Measurements from ENCODE around the gene GZMA.

GZMA gene

DNA sequence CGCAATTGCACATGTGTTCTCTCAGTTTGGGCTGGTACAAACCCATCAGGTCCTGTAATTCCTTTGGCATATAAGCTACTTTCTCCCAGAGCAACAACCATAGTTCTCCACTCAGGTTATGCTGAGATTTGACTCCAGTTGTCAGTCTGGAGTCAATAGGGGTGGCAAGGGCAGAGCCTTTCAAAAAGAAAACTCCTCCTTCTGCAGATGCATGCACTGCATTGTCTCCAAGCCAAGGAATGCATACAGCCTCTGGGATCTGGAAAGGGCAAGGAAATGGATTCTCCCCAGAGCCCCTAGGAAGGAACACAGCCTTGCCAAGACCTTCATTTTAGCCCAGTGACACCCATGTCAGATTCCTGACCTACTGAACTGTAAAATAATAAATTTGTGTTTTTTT is 31.0 kb upstream of the GZMA start:
- no peak overlapping the region for H2AK5ac ChIP-seq (ENCODE audit: low read length, severe bottlenecking)
- no peaks in the 10 kb centered on the region for H3K79me1 ChIP-seq (replicated peaks; ENCODE audit: low read length, poor library complexity, severe bottlenecking)
- H3K27me3 ChIP-seq (ENCODE audit: control insufficient read depth in 1 of 2, insufficient read depth in 1 of 2, low read length in 2 of 2): peaks cover 0 to 8% of the 10 kb centered on the region in 2 experiments
- no peak overlapping the region for H3K18ac ChIP-seq (ENCODE audit: low read depth in 1 of 2, low read length in 2 of 2)
- H3K4ac ChIP-seq (ENCODE audit: low read depth in 1 of 2, low read length in 2 of 2): no peak overlapping the region
- H2BK15ac ChIP-seq (ENCODE audit: low read depth, poor library complexity, severe bottlenecking): no peak overlapping the region
- no peak overlapping the region for H2BK120ac ChIP-seq (ENCODE audit: low read depth, low read length)
- H2AFZ ChIP-seq (ENCODE audit: low read depth, low read length): no peak overlapping the region
- H3K4me2 ChIP-seq (ENCODE audit: low read length, poor library complexity, severe bottlenecking): no peak overlapping the region
- no peak overlapping the region for H4K8ac ChIP-seq (ENCODE audit: low read length)
- no peak overlapping the region for H3K9ac ChIP-seq (ENCODE audit: low read length)
- no peak overlapping the region for H2BK12ac ChIP-seq (ENCODE audit: low read length in 2 of 2)
- H3K36me3 ChIP-seq (ENCODE audit: control insufficient read depth in 1 of 2, insufficient read depth in 2 of 2, low read depth in 1 of 2, low read length in 2 of 2): no peaks in the 10 kb centered on the region
- no peak overlapping the region for H4K91ac ChIP-seq (ENCODE audit: low read length)
- no peak overlapping the region for H2BK5ac ChIP-seq (ENCODE audit: low read depth, low read length, poor library complexity, severe bottlenecking)
- no peaks in the 10 kb centered on the region for H3K4me1 ChIP-seq (ENCODE audit: control insufficient read depth, insufficient read depth, low read depth, low read length)
- peak overlapping the region in 1 of 2 experiments; percentile 32 for H3K14ac ChIP-seq (ENCODE audit: low read length in 2 of 2)
- no peak overlapping the region for H3K27ac ChIP-seq (ENCODE audit: low read length, poor library complexity, severe bottlenecking)
- 83% methylated on average over 1 of the region's 1 CpG for WGBS
- H3K23ac ChIP-seq (ENCODE audit: low read length in 2 of 2): no peak overlapping the region
- no peak overlapping the region for H3K4me3 ChIP-seq (ENCODE audit: insufficient read depth in 1 of 2, low read depth in 1 of 2, low read length in 2 of 2)
- DNase-seq: no peak
- H3K9me3 ChIP-seq (ENCODE audit: control insufficient read depth, low read length): no peaks in the 10 kb centered on the region

DNA sequence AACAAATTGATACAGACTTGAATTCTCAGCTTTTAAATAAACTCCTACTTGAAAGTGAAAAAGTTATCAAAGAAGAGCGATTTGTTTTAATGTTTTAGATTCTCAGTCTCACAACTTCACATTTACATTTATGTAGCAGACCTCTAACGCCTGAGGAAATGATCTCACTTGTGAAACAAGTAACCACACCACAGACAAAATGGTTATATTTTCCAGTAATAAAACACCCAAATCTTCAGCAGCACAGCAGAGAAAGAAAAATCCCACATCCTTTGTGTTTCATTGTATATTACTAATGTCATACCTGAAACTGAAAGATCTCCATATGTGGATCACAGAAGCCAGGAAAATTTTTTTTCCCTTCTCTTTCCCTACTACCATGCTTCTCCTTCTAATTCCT is 29.8 kb upstream of the GZMA start:
- H2BK15ac ChIP-seq (ENCODE audit: low read depth, poor library complexity, severe bottlenecking): no peak overlapping the region
- no peak for DNase-seq
- H3K36me3 ChIP-seq (ENCODE audit: control insufficient read depth in 1 of 2, insufficient read depth in 2 of 2, low read depth in 1 of 2, low read length in 2 of 2): no peaks in the 10 kb centered on the region

DNA sequence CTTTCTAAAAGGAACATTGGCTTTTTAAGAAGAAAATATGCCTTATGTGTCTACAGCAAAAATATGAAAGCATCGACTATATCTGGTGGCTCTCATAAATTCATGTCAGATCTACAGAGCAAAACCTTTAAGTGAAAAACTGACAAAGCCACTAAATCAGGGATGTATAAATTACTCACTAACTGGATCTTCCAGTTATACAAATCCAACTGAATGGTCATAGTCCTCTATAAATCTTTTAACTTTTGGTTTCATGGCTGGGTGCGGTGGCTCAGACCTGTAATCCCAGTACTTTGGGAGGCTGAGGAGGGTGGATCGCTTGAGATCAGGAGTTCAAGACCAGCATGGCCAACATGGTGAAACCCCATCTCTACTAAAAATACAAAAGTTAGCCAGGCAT is 29.2 kb upstream of the GZMA start:
- no peak overlapping the region for H3K23ac ChIP-seq (ENCODE audit: low read length in 2 of 2)
- no peak overlapping the region for H2BK5ac ChIP-seq (ENCODE audit: low read depth, low read length, poor library complexity, severe bottlenecking)
- 92% methylated on average over 2 of the region's 3 CpGs for WGBS
- H2BK15ac ChIP-seq (ENCODE audit: low read depth, poor library complexity, severe bottlenecking): no peak overlapping the region
- no peak overlapping the region for H3K4me3 ChIP-seq (ENCODE audit: insufficient read depth in 1 of 2, low read depth in 1 of 2, low read length in 2 of 2)
- H3K27ac ChIP-seq (ENCODE audit: low read length, poor library complexity, severe bottlenecking): no peak overlapping the region
- H3K4ac ChIP-seq (ENCODE audit: low read depth in 1 of 2, low read length in 2 of 2): no peak overlapping the region
- no peak overlapping the region for H2BK120ac ChIP-seq (ENCODE audit: low read depth, low read length)
- no peak overlapping the region for H2BK12ac ChIP-seq (ENCODE audit: low read length in 2 of 2)
- H4K91ac ChIP-seq (ENCODE audit: low read length): no peak overlapping the region
- no peak overlapping the region for H3K18ac ChIP-seq (ENCODE audit: low read depth in 1 of 2, low read length in 2 of 2)
- H3K14ac ChIP-seq (ENCODE audit: low read length in 2 of 2): no peak overlapping the region
- no peaks in the 10 kb centered on the region for H3K79me1 ChIP-seq (replicated peaks; ENCODE audit: low read length, poor library complexity, severe bottlenecking)
- H2AK5ac ChIP-seq (ENCODE audit: low read length, severe bottlenecking): no peak overlapping the region
- H3K36me3 ChIP-seq (ENCODE audit: control insufficient read depth in 1 of 2, insufficient read depth in 2 of 2, low read depth in 1 of 2, low read length in 2 of 2): no peaks in the 10 kb centered on the region
- H3K9me3 ChIP-seq (ENCODE audit: control insufficient read depth, low read length): no peaks in the 10 kb centered on the region
- H3K27me3 ChIP-seq (ENCODE audit: control insufficient read depth in 1 of 2, insufficient read depth in 1 of 2, low read length in 2 of 2): peaks cover 0 to 7% of the 10 kb centered on the region in 2 experiments
- no peak for DNase-seq
- H3K9ac ChIP-seq (ENCODE audit: low read length): no peak overlapping the region
- H4K8ac ChIP-seq (ENCODE audit: low read length): no peak overlapping the region
- H3K4me2 ChIP-seq (ENCODE audit: low read length, poor library complexity, severe bottlenecking): no peak overlapping the region
- no peak overlapping the region for H2AFZ ChIP-seq (ENCODE audit: low read depth, low read length)
- no peaks in the 10 kb centered on the region for H3K4me1 ChIP-seq (ENCODE audit: control insufficient read depth, insufficient read depth, low read depth, low read length)

More for the DNA sequence above, 29.8 kb upstream of the GZMA start:
- H4K91ac ChIP-seq (ENCODE audit: low read length): no peak overlapping the region
- H3K4me2 ChIP-seq (ENCODE audit: low read length, poor library complexity, severe bottlenecking): no peak overlapping the region
- no peak overlapping the region for H2BK120ac ChIP-seq (ENCODE audit: low read depth, low read length)
- no peak overlapping the region for H3K23ac ChIP-seq (ENCODE audit: low read length in 2 of 2)
- H3K4ac ChIP-seq (ENCODE audit: low read depth in 1 of 2, low read length in 2 of 2): no peak overlapping the region
- H3K27ac ChIP-seq (ENCODE audit: low read length, poor library complexity, severe bottlenecking): no peak overlapping the region
- no peak overlapping the region for H4K8ac ChIP-seq (ENCODE audit: low read length)
- H3K9me3 ChIP-seq (ENCODE audit: control insufficient read depth, low read length): no peaks in the 10 kb centered on the region
- H3K79me1 ChIP-seq (replicated peaks; ENCODE audit: low read length, poor library complexity, severe bottlenecking): no peaks in the 10 kb centered on the region
- H2BK5ac ChIP-seq (ENCODE audit: low read depth, low read length, poor library complexity, severe bottlenecking): no peak overlapping the region
- no peak overlapping the region for H3K18ac ChIP-seq (ENCODE audit: low read depth in 1 of 2, low read length in 2 of 2)
- H2AFZ ChIP-seq (ENCODE audit: low read depth, low read length): no peak overlapping the region
- no peaks in the 10 kb centered on the region for H3K4me1 ChIP-seq (ENCODE audit: control insufficient read depth, insufficient read depth, low read depth, low read length)
- H3K9ac ChIP-seq (ENCODE audit: low read length): no peak overlapping the region
- no peak overlapping the region for H2AK5ac ChIP-seq (ENCODE audit: low read length, severe bottlenecking)
- no peak overlapping the region for H2BK12ac ChIP-seq (ENCODE audit: low read length in 2 of 2)
- 89% methylated on average over 2 of the region's 2 CpGs for WGBS
- H3K14ac ChIP-seq (ENCODE audit: low read length in 2 of 2): no peak overlapping the region
- peaks cover 0 to 7% of the 10 kb centered on the region in 2 experiments for H3K27me3 ChIP-seq (ENCODE audit: control insufficient read depth in 1 of 2, insufficient read depth in 1 of 2, low read length in 2 of 2)
- no peak overlapping the region for H3K4me3 ChIP-seq (ENCODE audit: insufficient read depth in 1 of 2, low read depth in 1 of 2, low read length in 2 of 2)

DNA sequence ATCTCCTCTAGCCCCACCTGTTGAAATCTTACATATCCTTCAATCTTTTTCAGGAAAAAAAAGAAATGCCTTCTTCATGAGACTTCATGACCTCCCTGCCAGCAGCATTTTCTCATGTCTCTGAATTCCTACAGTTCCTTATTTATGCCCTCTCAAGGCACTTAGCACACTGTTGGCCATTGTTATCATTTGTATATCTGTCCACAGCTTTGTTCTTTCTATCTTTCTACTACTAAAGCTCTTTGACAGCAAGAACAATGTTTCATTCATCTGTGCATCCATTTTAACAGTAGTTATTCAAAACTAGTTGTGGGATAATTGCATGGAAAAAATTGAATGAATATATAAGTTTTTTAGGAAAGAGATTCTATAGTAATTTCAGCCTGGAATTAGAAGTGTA is 20.9 kb upstream of the GZMA start:
- Histone ChIP-seq H2AFZ (ENCODE audit: low read depth, low read length) (no peak overlapping the region), H3K4me2 (ENCODE audit: low read length, poor library complexity, severe bottlenecking) (no peak overlapping the region), H3K4ac (ENCODE audit: low read depth in 1 of 2, low read length in 2 of 2) (no peak overlapping the region), H3K23ac (ENCODE audit: low read length in 2 of 2) (no peak overlapping the region), H2BK15ac (ENCODE audit: low read depth, poor library complexity, severe bottlenecking) (no peak overlapping the region), H4K8ac (ENCODE audit: low read length) (no peak overlapping the region), H3K27ac (ENCODE audit: low read length, poor library complexity, severe bottlenecking) (no peak overlapping the region), H2BK120ac (ENCODE audit: low read depth, low read length) (no peak overlapping the region), H3K27me3 (ENCODE audit: control insufficient read depth in 1 of 2, insufficient read depth in 1 of 2, low read length in 2 of 2) (no peaks in the 10 kb centered on the region), H3K9me3 (ENCODE audit: control insufficient read depth, low read length) (peaks cover 4% of the 10 kb centered on the region), H3K18ac (ENCODE audit: low read depth in 1 of 2, low read length in 2 of 2) (no peak overlapping the region), H3K4me3 (ENCODE audit: insufficient read depth in 1 of 2, low read depth in 1 of 2, low read length in 2 of 2) (no peak overlapping the region), H3K4me1 (ENCODE audit: control insufficient read depth, insufficient read depth, low read depth, low read length) (no peaks in the 10 kb centered on the region), H4K91ac (ENCODE audit: low read length) (no peak overlapping the region), H3K9ac (ENCODE audit: low read length) (no peak overlapping the region), H2BK5ac (ENCODE audit: low read depth, low read length, poor library complexity, severe bottlenecking) (no peak overlapping the region), H3K36me3 (ENCODE audit: control insufficient read depth in 1 of 2, insufficient read depth in 2 of 2, low read depth in 1 of 2, low read length in 2 of 2) (no peaks in the 10 kb centered on the region), H3K14ac (ENCODE audit: low read length in 2 of 2) (no peak overlapping the region), H2AK5ac (ENCODE audit: low read length, severe bottlenecking) (no peak overlapping the region), H3K79me1 (replicated peaks; ENCODE audit: low read length, poor library complexity, severe bottlenecking) (no peaks in the 10 kb centered on the region), H2BK12ac (ENCODE audit: low read length in 2 of 2) (no peak overlapping the region)
- no peak for DNase-seq
